H9 (cell line): ENCODE data around the gene CDC42EP3. TPM values are rescaled to one million over a fixed set of nuclear protein-coding genes. Genes with fewer than 3 reads are reported as not detected.

Experiments used
- DNase-seq: peaks from one replicate; pipeline ENCODE4 v3.0.0-alpha.2; 2017
- H2AFZ ChIP-seq: one replicate; pipeline ENCODE4 v1.6.1; 2013; ENCODE audit warnings: mild to moderate bottlenecking, low read length, control low read depth, moderate library complexity
- H2AK5ac ChIP-seq: 2 replicates; pipeline ENCODE4 v1.6.1; 2013; ENCODE audit warnings: low read length, control low read depth, mixed read lengths; ENCODE audit not compliant: insufficient read length
- H2BK120ac ChIP-seq: one replicate; pipeline ENCODE4 v1.6.1; 2013; ENCODE audit warnings: low read depth, mild to moderate bottlenecking, low read length, control low read depth, inconsistent platforms; ENCODE audit not compliant: poor library complexity, severe bottlenecking
- H2BK12ac ChIP-seq: 2 replicates; pipeline ENCODE4 v1.6.1; 2013; ENCODE audit warnings: low read length, control low read depth, mixed read lengths, low read depth; ENCODE audit not compliant: insufficient read length
- H2BK15ac ChIP-seq: 2 replicates; pipeline ENCODE4 v1.6.1; 2013; ENCODE audit warnings: low read depth, low read length, control low read depth
- H2BK20ac ChIP-seq: one replicate; pipeline ENCODE4 v1.6.1; 2013; ENCODE audit warnings: low read depth, mild to moderate bottlenecking, low read length, control low read depth, inconsistent platforms; ENCODE audit not compliant: poor library complexity, severe bottlenecking
- H2BK5ac ChIP-seq: 2 replicates; pipeline ENCODE4 v1.6.1; 2013; ENCODE audit warnings: low read length, control low read depth, mixed read lengths; ENCODE audit not compliant: insufficient read length
- H3K14ac ChIP-seq: 2 replicates; pipeline ENCODE4 v1.6.1; 2013; ENCODE audit warnings: low read length, control low read depth; ENCODE audit not compliant: insufficient read depth
- H3K18ac ChIP-seq: 2 replicates; pipeline ENCODE4 v1.6.1; 2013; ENCODE audit warnings: low read depth, mild to moderate bottlenecking, mixed read lengths, low read length, control low read depth; ENCODE audit not compliant: insufficient read length
- H3K23ac ChIP-seq: 2 replicates; pipeline ENCODE4 v1.6.1; 2013; ENCODE audit warnings: low read length, control low read depth, mixed read lengths, low read depth; ENCODE audit not compliant: insufficient read length
- H3K23me2 ChIP-seq: 2 replicates; pipeline ENCODE4 v1.6.1; 2013; ENCODE audit warnings: low read depth, mild to moderate bottlenecking, mixed read lengths, low read length, control low read depth; ENCODE audit not compliant: insufficient read length, poor library complexity, severe bottlenecking
- H3K27ac ChIP-seq: 2 replicates; pipeline ENCODE4 v1.5.1; 2013; ENCODE audit warnings: low read length, control low read depth, mixed read lengths, low read depth; ENCODE audit not compliant: insufficient read length
- H3K27me3 ChIP-seq: 2 replicates; pipeline ENCODE4 v1.6.1; 2013; ENCODE audit warnings: low read length, control low read depth, inconsistent platforms; ENCODE audit not compliant: insufficient read depth
- H3K4ac ChIP-seq: 2 replicates; pipeline ENCODE4 v1.6.1; 2013; ENCODE audit warnings: low read depth, mild to moderate bottlenecking, control low read depth, inconsistent platforms, low read length, moderate library complexity
- H3K4me1 ChIP-seq: 2 replicates; pipeline ENCODE4 v1.6.1; 2013; ENCODE audit warnings: low read length, control low read depth, inconsistent platforms; ENCODE audit not compliant: insufficient read depth
- H3K4me2 ChIP-seq: 2 replicates; pipeline ENCODE4 v1.6.1; 2013; ENCODE audit warnings: low read length, control low read depth, mixed read lengths; ENCODE audit not compliant: insufficient read length, insufficient read depth
- H3K56ac ChIP-seq: 2 replicates; pipeline ENCODE4 v1.6.1; 2013; ENCODE audit warnings: low read depth, mild to moderate bottlenecking, mixed read lengths, low read length, control low read depth; ENCODE audit not compliant: insufficient read length
- H3K79me1 ChIP-seq: 2 replicates; pipeline ENCODE4 v1.6.1; 2013; ENCODE audit warnings: low read depth, mild to moderate bottlenecking, moderate library complexity, low read length, control low read depth, inconsistent platforms; ENCODE audit not compliant: insufficient read depth, poor library complexity, severe bottlenecking
- H3K79me2 ChIP-seq: 2 replicates; pipeline ENCODE4 v1.6.1; 2013; ENCODE audit warnings: low read length, control low read depth, inconsistent platforms; ENCODE audit not compliant: insufficient read depth
- H3K9ac ChIP-seq: 2 replicates; pipeline ENCODE4 v1.6.1; 2013; ENCODE audit warnings: low read length, control low read depth, mixed read lengths; ENCODE audit not compliant: insufficient read length; ENCODE audit errors: extremely low read depth
- H3K9me3 ChIP-seq: one replicate; pipeline ENCODE4 v1.6.1; 2013; ENCODE audit warnings: low read depth, low read length, inconsistent platforms; ENCODE audit not compliant: control insufficient read depth
- H3T11ph ChIP-seq: one replicate; pipeline ENCODE4 v1.6.1; 2013; ENCODE audit warnings: mild to moderate bottlenecking, low read length, control low read depth, inconsistent platforms
- H4K20me1 ChIP-seq: one replicate; pipeline ENCODE4 v1.6.1; 2013; ENCODE audit not compliant: control insufficient read depth, insufficient read length, insufficient read depth
- H4K5ac ChIP-seq: 2 replicates; pipeline ENCODE4 v1.6.1; 2013; ENCODE audit warnings: low read depth, mild to moderate bottlenecking, mixed read lengths, low read length, control low read depth; ENCODE audit not compliant: insufficient read length
- H4K8ac ChIP-seq: replicated peaks from 2 replicates; pipeline ENCODE4 v1.6.1; 2013; ENCODE audit warnings: low read length, control low read depth, mixed read lengths, low read depth; ENCODE audit not compliant: insufficient read length
- H4K91ac ChIP-seq: 2 replicates; pipeline ENCODE4 v1.6.1; 2013; ENCODE audit warnings: low read depth, mild to moderate bottlenecking, moderate library complexity, mixed read lengths, low read length, control low read depth; ENCODE audit not compliant: insufficient read length
- H3K27ac Mint-ChIP-seq, 3 experiments: 2 replicates in 2 of 3; 3 replicates in 1 of 3; pipeline ENCODE4 v1.8.0; 2020 to 2021; ENCODE audit warnings: mixed read lengths in 3 of 3, mild to moderate bottlenecking in 1 of 3, moderate library complexity in 1 of 3
- H3K27me3 Mint-ChIP-seq: 2 replicates; pipeline ENCODE4 v1.8.0; 2021; ENCODE audit warnings: low read depth, mild to moderate bottlenecking, moderate library complexity, mixed read lengths
- H3K36me3 Mint-ChIP-seq, 3 experiments: 2 replicates in 2 of 3; 3 replicates in 1 of 3; pipeline ENCODE4 v1.8.0; 2020 to 2021; ENCODE audit warnings: low read depth in 3 of 3, mixed read lengths in 3 of 3; ENCODE audit not compliant: insufficient read depth in 1 of 3
- H3K4me1 Mint-ChIP-seq, 2 experiments: 2 replicates each; pipeline ENCODE4 v1.8.0; 2020; ENCODE audit warnings: mixed read lengths in 2 of 2
- H3K4me3 Mint-ChIP-seq, 2 experiments: 2 replicates in 1 of 2; 3 replicates in 1 of 2; pipeline ENCODE4 v1.8.0; 2020 to 2021; ENCODE audit warnings: mild to moderate bottlenecking in 2 of 2, mixed read lengths in 2 of 2, moderate library complexity in 1 of 2
- H3K9me3 Mint-ChIP-seq, 2 experiments: 2 replicates in 1 of 2; 3 replicates in 1 of 2; pipeline ENCODE4 v1.8.0; 2020; ENCODE audit warnings: mild to moderate bottlenecking in 2 of 2, mixed read lengths in 2 of 2, moderate library complexity in 1 of 2
- CTCF ChIP-seq: fragments of 200-600 bp; sonication (generic); conservative IDR thresholded peaks from 3 replicates; pipeline ENCODE4 v1.8.0; 2021; ENCODE audit warnings: antibody characterized with exemption, mild to moderate bottlenecking
- total RNA-seq: library from RNA; stranded (reverse); gene quantifications from 2 replicates; pipeline ENCODE4 v1.2.1, GENCODE V29; 2021

CDC42EP3 gene
- total RNA-seq, 1 experiment from 2014 or later: 61.5 TPM

GRCh38 chr2:37619959-37620300, 51.5 kb downstream of the CDC42EP3 start:
- Histone ChIP-seq H3T11ph (no peak overlapping the region), H3K23me2 (no peaks in the 10 kb centered on the region), H3K23ac (no peak overlapping the region), H3K4me1 (no peaks in the 10 kb centered on the region), H4K20me1 (no peaks in the 10 kb centered on the region), H4K8ac (no peak overlapping the region), H3K79me2 (no peaks in the 10 kb centered on the region), H2AK5ac (no peak overlapping the region), H2BK15ac (no peak overlapping the region), H3K27ac (no peak overlapping the region), H3K9ac (no peak overlapping the region), H2BK12ac (no peak overlapping the region), H4K5ac (no peak overlapping the region), H3K4me2 (no peak overlapping the region), H4K91ac (no peak overlapping the region), H3K79me1 (no peaks in the 10 kb centered on the region), H2BK120ac (no peak overlapping the region), H2BK20ac (no peak overlapping the region), H3K14ac (no peak overlapping the region), H3K18ac (no peak overlapping the region), H3K27me3 (no peaks in the 10 kb centered on the region), H2BK5ac (no peak overlapping the region), H3K56ac (no peak overlapping the region), H3K4ac (no peak overlapping the region), H3K9me3 (no peaks in the 10 kb centered on the region), H2AFZ (no peak overlapping the region)
- H3K36me3 Mint-ChIP-seq: no peaks in the 10 kb centered on the region; a peak in 1 of 7 replicates
- no peaks in the 10 kb centered on the region; a peak in 2 of 5 replicates for H3K9me3 Mint-ChIP-seq
- H3K4me3 Mint-ChIP-seq: no peak overlapping the region
- no peaks in the 10 kb centered on the region for H3K4me1 Mint-ChIP-seq
- no peak overlapping the region for H3K27ac Mint-ChIP-seq
- no peak for TF ChIP-seq CTCF
- H3K27me3 Mint-ChIP-seq: no peaks in the 10 kb centered on the region; the same call in 1 of the 2 replicates
- DNase-seq: no peak
